GM12872 (cell line): Measurements from ENCODE around the gene GPR62.

Experiments used
- TF ChIP-seq, protein P1 (sequence below): IDR thresholded peaks from 3 replicates; pipeline ENCODE4 v1.5.1; 2011; ENCODE audit warnings: low read depth, mild to moderate bottlenecking, low read length, moderate library complexity; ENCODE audit not compliant: insufficient read depth

Gene GPR62

DNA sequence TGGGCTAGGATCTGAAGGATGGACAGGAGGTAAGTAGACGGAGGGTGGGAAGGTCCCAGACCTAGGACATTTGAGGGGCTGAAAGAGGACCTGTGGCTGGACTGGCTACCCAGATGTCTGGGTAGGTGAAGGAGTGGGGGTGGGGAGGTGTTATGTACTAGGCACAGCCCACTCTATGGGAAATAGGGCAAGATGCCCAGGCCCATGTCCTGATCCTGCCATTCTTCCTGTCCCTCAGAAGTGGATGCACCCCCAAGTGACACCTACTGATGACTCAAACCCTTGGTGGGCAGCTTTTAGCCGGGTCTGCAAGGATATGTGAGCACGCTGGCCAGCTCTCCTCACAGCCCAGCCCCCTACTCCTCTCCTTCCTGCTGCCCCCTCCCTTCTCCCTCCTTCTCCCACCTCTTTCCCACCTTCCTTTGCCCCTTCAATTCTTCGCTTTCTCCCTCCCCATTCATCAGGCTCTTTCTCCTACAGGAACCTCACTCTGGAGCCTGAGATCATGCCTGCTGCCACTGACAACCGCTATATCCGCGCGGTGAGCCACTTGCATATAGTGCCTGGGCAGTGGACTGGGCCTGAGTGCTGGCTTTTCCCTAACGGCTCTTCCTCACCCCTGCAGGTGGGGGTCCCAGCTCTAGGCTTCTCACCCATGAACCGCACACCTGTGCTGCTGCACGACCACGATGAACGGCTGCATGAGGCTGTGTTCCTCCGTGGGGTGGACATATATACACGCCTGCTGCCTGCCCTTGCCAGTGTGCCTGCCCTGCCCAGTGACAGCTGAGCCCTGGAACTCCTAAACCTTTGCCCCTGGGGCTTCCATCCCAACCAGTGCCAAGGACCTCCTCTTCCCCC, 33.3 kb downstream of the GPR62 start:
- TF ChIP-seq, protein P1, sequence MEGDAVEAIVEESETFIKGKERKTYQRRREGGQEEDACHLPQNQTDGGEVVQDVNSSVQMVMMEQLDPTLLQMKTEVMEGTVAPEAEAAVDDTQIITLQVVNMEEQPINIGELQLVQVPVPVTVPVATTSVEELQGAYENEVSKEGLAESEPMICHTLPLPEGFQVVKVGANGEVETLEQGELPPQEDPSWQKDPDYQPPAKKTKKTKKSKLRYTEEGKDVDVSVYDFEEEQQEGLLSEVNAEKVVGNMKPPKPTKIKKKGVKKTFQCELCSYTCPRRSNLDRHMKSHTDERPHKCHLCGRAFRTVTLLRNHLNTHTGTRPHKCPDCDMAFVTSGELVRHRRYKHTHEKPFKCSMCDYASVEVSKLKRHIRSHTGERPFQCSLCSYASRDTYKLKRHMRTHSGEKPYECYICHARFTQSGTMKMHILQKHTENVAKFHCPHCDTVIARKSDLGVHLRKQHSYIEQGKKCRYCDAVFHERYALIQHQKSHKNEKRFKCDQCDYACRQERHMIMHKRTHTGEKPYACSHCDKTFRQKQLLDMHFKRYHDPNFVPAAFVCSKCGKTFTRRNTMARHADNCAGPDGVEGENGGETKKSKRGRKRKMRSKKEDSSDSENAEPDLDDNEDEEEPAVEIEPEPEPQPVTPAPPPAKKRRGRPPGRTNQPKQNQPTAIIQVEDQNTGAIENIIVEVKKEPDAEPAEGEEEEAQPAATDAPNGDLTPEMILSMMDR, result no peak

DNA sequence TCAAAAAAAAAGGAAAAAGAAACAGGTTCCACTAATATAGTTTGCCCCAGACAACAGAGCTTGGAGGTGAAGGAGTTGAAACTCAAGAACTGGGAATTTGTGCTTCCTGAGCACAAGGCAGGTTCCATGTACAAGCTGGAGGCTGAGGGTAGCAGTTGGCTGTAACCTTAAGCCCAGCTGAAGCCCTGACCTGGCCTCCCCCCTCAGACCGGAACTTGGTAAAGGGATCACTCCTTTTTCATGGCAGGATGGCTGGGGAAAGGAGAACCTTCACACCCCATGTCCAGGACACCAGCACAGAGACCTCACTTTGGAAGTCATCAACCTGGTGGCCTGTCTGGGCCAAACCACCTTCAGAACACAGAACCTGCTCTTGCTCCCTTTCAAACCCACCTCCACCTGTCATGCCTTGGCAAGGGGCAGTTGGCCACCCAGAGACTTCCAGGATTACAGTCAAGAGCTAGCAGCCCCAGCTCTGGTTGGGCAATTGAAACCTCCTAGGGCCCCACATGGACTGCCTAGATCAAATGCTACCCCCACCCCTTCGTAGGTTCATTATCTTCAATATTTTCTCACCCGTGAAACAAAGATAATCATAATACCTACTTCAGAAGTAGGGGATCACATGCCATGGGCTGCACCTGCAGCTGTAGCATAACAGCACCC, 37.0 kb downstream of the GPR62 start:
- TF ChIP-seq, protein P1, result no peak

DNA sequence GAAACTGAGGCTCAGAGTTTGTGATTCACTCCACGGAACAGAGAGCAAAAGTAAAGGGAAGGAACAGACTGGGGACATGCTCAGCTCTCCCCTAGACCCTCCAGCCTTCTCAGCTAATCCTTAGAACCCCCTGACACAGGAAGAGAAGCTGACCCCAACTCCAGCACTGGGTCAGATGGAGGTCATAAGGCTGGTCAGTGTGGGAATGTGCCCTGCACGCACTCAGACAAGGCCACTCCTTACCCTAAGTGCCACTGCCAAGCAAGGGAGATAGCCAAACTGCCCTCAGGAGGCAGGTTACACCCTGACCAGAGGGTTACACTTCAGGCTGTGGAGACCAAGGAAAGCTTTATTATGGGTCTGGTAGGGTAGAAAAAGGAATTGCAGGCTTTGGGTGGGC, 39.3 kb downstream of the GPR62 start:
- TF ChIP-seq, protein P1, result no peak

DNA sequence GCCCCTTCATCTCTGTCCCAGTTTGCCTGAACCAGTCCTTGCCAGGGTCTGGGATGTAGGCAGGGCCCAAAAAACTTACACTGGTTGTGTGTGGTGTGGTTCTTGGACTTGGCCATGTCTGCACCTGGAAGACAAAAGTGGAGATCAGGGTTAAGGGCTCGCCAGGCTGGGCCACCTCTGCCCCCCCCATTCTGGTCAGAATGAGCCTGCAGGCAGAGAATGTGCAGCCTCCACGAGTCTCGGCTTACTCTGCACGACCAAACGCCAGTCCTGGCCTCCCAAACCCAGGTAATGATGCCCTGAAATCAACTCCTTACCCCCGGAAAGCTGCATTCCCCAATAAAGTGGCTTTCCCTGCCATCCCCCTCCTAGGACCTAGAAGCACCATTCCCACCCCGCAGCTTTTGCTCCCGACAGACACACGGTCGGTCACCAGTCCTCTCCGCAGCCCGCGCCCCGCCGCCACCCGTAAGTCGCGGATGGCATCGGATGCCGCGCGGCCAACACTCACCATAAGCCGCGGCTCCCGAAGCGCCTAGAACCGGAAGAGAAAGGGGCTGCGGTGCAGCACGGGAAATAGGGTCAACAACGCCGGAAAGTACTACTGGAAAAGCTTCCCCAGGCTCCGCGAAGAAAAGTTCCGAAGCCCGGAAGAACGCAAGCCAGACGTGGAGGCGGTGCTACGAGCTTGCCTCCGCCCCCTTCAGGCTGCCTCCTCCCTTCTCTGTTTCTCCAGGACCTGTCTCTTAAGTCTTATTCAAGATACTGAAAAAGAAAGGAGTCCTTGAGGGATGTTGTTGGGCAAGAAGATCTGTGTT, 40.4 kb downstream of the GPR62 start, which contains the start of gene RPL29:
RPL29 (minus strand) TSS at position 550 of the 818 bp plus-strand sequence; CDS start at position 116, 434 bp downstream.
- TF ChIP-seq, protein P1, result no peak

DNA sequence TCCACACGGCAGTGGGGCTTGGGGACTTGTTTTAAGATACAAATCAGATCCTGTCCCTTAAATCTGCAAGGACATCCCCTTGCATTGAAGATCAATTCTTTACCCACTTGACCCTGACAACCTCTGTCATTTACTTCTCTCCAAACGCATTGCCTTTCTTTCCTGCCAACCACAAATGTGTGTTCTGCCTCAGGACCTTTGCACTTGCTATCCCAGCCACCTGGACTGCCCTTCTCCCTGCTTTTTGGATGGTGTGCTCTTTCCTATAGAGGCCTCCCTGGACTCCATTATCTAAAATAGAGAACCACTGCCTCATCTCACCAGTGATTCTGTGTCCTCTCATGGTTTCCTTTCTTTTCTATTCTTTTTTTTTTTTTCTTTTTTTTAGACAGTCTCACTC, 42.0 kb downstream of the GPR62 start:
- TF ChIP-seq, protein P1, result no peak

DNA sequence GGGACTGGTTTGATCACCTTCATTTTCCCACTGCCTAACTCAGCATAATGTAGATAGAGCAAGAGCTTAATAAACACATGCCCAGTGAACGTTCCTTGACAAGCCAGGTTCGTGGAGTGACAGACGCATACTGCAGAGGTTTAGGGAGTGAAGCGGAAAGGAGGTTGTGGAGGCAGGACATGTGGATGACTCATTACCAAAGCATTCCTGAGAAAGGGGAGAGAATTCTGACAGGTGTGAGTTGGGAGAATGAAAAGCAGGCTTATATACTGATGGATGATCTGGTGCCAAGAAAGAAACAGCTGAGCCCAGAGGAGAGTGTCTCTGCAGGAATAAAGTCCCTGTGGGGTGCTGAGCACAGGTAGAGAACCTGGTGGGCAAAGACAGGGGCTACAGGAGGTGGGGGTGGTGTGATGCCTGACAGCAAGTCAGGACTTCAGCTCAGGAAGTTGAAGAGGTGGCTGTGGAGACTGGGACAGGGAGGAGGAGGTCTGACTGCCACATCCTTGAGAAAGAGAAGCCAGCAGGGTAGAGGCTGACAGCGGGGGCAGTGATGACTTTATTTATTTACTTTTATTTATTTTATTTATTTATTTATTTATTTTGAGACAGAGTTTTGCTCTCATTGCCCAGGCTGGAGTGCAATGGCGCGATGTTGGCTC, 42.9 kb downstream of the GPR62 start:
- TF ChIP-seq, protein P1, result no peak
